ENCODE measurements around the gene BMERB1.

Gene BMERB1

GRCh38 chr16:15583526-15583925 is 149.1 kb downstream of the BMERB1 start:
- in situ Hi-C loops (cut with MboI; ENCODE audit: low sequenced_read_pairs) = loop anchor here (25.0 kb wide), 1 partner anchor 96 kb away; no protein-coding TSS in a partner anchor
- H3K36me3 ChIP-seq (replicated peaks) = no peaks in the 10 kb centered on the region
- DNase-seq (ENCODE audit: low spot score in 2 of 2) = no peak
- no peak overlapping the region for H3K4me3 ChIP-seq
- H3K9me3 ChIP-seq = no peaks in the 10 kb centered on the region
- H3K27me3 ChIP-seq (ENCODE audit: low read depth) = no peaks in the 10 kb centered on the region
- no peaks in the 10 kb centered on the region for H3K4me1 ChIP-seq

GRCh38 chr16:15585956-15586355 is 151.6 kb downstream of the BMERB1 start:
- in situ Hi-C loops (cut with MboI; ENCODE audit: low sequenced_read_pairs) = loop anchor here (25.0 kb wide), 1 partner anchor 99 kb away; no protein-coding TSS in a partner anchor
- no peaks in the 10 kb centered on the region for H3K27me3 ChIP-seq (ENCODE audit: low read depth)
- no peak for DNase-seq (ENCODE audit: low spot score in 2 of 2)
- H3K4me3 ChIP-seq = no peak overlapping the region
- no peaks in the 10 kb centered on the region for H3K36me3 ChIP-seq (replicated peaks)
- no peaks in the 10 kb centered on the region for H3K4me1 ChIP-seq
- no peaks in the 10 kb centered on the region for H3K9me3 ChIP-seq

GRCh38 chr16:15586716-15587115 is 152.3 kb downstream of the BMERB1 start:
- no peak for DNase-seq (ENCODE audit: low spot score in 2 of 2)
- Histone ChIP-seq H3K9me3 (no peaks in the 10 kb centered on the region), H3K36me3 (replicated peaks) (no peaks in the 10 kb centered on the region), H3K27me3 (ENCODE audit: low read depth) (no peaks in the 10 kb centered on the region), H3K4me3 (no peak overlapping the region), H3K4me1 (no peaks in the 10 kb centered on the region)
- in situ Hi-C loops (cut with MboI; ENCODE audit: low sequenced_read_pairs) = loop anchor here (25.0 kb wide), 1 partner anchor 99 kb away; no protein-coding TSS in a partner anchor

- no peak for DNase-seq (ENCODE audit: low spot score in 2 of 2)
- H3K27me3 ChIP-seq (ENCODE audit: low read depth) = no peaks in the 10 kb centered on the region
- no peaks in the 10 kb centered on the region for H3K9me3 ChIP-seq
- in situ Hi-C loops (cut with MboI; ENCODE audit: low sequenced_read_pairs) = loop anchor here (25.0 kb wide), 1 partner anchor 100 kb away; no protein-coding TSS in a partner anchor
- no peaks in the 10 kb centered on the region for H3K4me1 ChIP-seq
- H3K4me3 ChIP-seq = no peak overlapping the region
- no peaks in the 10 kb centered on the region for H3K36me3 ChIP-seq (replicated peaks)
Observed at GRCh38 chr16:15587152-15587825, 152.9 kb downstream of the BMERB1 start.

GRCh38 chr16:15592324-15592723 is 157.9 kb downstream of the BMERB1 start:
- DNase-seq (ENCODE audit: low spot score in 2 of 2) = no peak
- no peak overlapping the region for H3K4me3 ChIP-seq
- in situ Hi-C loops (cut with MboI; ENCODE audit: low sequenced_read_pairs) = loop anchor here (25.0 kb wide), 1 partner anchor 105 kb away; no protein-coding TSS in a partner anchor
- no peaks in the 10 kb centered on the region for H3K27me3 ChIP-seq (ENCODE audit: low read depth)
- no peaks in the 10 kb centered on the region for H3K9me3 ChIP-seq
- H3K36me3 ChIP-seq (replicated peaks) = peaks cover 10% of the 10 kb centered on the region
- no peaks in the 10 kb centered on the region for H3K4me1 ChIP-seq

GRCh38 chr16:15593235-15593634 is 158.8 kb downstream of the BMERB1 start:
- no peak overlapping the region for H3K4me3 ChIP-seq
- in situ Hi-C loops (cut with MboI; ENCODE audit: low sequenced_read_pairs) = loop anchor here (25.0 kb wide), 1 partner anchor 106 kb away; no protein-coding TSS in a partner anchor

GRCh38 chr16:15594711-15595320 is 160.4 kb downstream of the BMERB1 start:
- in situ Hi-C loops (cut with MboI; ENCODE audit: low sequenced_read_pairs) = loop anchor here (25.0 kb wide), 1 partner anchor 108 kb away; no protein-coding TSS in a partner anchor
- no peaks in the 10 kb centered on the region for H3K27me3 ChIP-seq (ENCODE audit: low read depth)
- no peaks in the 10 kb centered on the region for H3K4me1 ChIP-seq
- H3K36me3 ChIP-seq (replicated peaks) = peaks cover 10% of the 10 kb centered on the region
- no peak overlapping the region for H3K4me3 ChIP-seq
- no peak for DNase-seq (ENCODE audit: low spot score in 2 of 2)
- no peaks in the 10 kb centered on the region for H3K9me3 ChIP-seq

More at GRCh38 chr16:15593235-15593634, 158.8 kb downstream of the BMERB1 start:
- Histone ChIP-seq H3K4me1 (no peaks in the 10 kb centered on the region), H3K27me3 (ENCODE audit: low read depth) (no peaks in the 10 kb centered on the region), H3K9me3 (no peaks in the 10 kb centered on the region), H3K36me3 (replicated peaks) (peaks cover 10% of the 10 kb centered on the region)
- DNase-seq (ENCODE audit: low spot score in 2 of 2) = no peak

GRCh38 chr16:15597135-15597534 is 162.7 kb downstream of the BMERB1 start:
- Histone ChIP-seq H3K4me1 (no peaks in the 10 kb centered on the region), H3K36me3 (replicated peaks) (peaks cover 20% of the 10 kb centered on the region), H3K9me3 (no peaks in the 10 kb centered on the region), H3K4me3 (no peak overlapping the region), H3K27me3 (ENCODE audit: low read depth) (no peaks in the 10 kb centered on the region)
- DNase-seq (ENCODE audit: low spot score in 2 of 2) = no peak
- in situ Hi-C loops (cut with MboI; ENCODE audit: low sequenced_read_pairs) = loop anchor here (25.0 kb wide), 1 partner anchor 110 kb away; no protein-coding TSS in a partner anchor

GRCh38 chr16:15597822-15598647 is 163.6 kb downstream of the BMERB1 start:
- DNase-seq (ENCODE audit: low spot score in 2 of 2) = no peak
- H3K4me1 ChIP-seq = no peaks in the 10 kb centered on the region
- no peaks in the 10 kb centered on the region for H3K9me3 ChIP-seq
- H3K36me3 ChIP-seq (replicated peaks) = peaks cover 24% of the 10 kb centered on the region
- H3K4me3 ChIP-seq = no peak overlapping the region
- H3K27me3 ChIP-seq (ENCODE audit: low read depth) = no peaks in the 10 kb centered on the region
- in situ Hi-C loops (cut with MboI; ENCODE audit: low sequenced_read_pairs) = loop anchor here (25.0 kb wide), 1 partner anchor 111 kb away; no protein-coding TSS in a partner anchor

- Histone ChIP-seq H3K27me3 (ENCODE audit: low read depth) (no peaks in the 10 kb centered on the region), H3K4me1 (no peaks in the 10 kb centered on the region), H3K36me3 (replicated peaks) (peaks cover 27% of the 10 kb centered on the region), H3K9me3 (no peaks in the 10 kb centered on the region), H3K4me3 (no peak overlapping the region)
- no peak for DNase-seq (ENCODE audit: low spot score in 2 of 2)
- in situ Hi-C loops (cut with MboI; ENCODE audit: low sequenced_read_pairs) = loop anchor here (25.0 kb wide), 1 partner anchor 111 kb away; no protein-coding TSS in a partner anchor
Observed at GRCh38 chr16:15598648-15599190, 164.3 kb downstream of the BMERB1 start.

GRCh38 chr16:15599303-15600070 is 165.1 kb downstream of the BMERB1 start:
- Histone ChIP-seq H3K27me3 (ENCODE audit: low read depth) (no peaks in the 10 kb centered on the region), H3K4me1 (no peaks in the 10 kb centered on the region), H3K9me3 (no peaks in the 10 kb centered on the region), H3K4me3 (no peak overlapping the region), H3K36me3 (replicated peaks) (peaks cover 27% of the 10 kb centered on the region)
- DNase-seq (ENCODE audit: low spot score in 2 of 2) = no peak
- in situ Hi-C loops (cut with MboI; ENCODE audit: low sequenced_read_pairs) = loop anchor here (25.0 kb wide), 1 partner anchor 112 kb away; no protein-coding TSS in a partner anchor

- DNase-seq (ENCODE audit: low spot score in 2 of 2) = no peak
- Histone ChIP-seq H3K9me3 (no peaks in the 10 kb centered on the region), H3K4me3 (no peak overlapping the region), H3K36me3 (replicated peaks) (peaks cover 19% of the 10 kb centered on the region), H3K27me3 (ENCODE audit: low read depth) (no peaks in the 10 kb centered on the region), H3K4me1 (no peaks in the 10 kb centered on the region)
- in situ Hi-C loops (cut with MboI; ENCODE audit: low sequenced_read_pairs) = no loop called here
Observed at GRCh38 chr16:15601212-15601879, 167.0 kb downstream of the BMERB1 start.
